ENCODE results near the gene TMUB2. TPM values are rescaled to one million over a fixed set of nuclear protein-coding genes. Genes with fewer than 3 reads are reported as not detected.

The TMUB2 gene
- polyA plus RNA-seq, 1 donor from 2014 or later: 59.9 TPM

DNA sequence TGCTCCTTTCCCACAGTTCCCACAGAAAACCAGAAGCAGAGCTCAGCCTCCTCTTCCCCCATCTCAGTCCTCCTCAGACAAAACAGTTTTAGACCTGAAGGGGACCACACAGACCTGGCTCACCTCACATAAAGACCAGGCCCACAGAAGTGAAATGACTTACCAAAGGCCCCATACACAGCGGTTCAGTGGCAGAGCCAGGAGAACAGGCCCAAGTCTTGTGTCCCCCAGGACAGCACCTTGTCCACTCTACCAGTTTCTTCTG lies 27.4 kb downstream of the TMUB2 start:
- TF ChIP-seq TAF1 (IDR thresholded peaks at IDR 0.05; ENCODE audit: low read depth): no peak
- no peak for TF ChIP-seq SMC3 (conservative IDR thresholded peaks at IDR 0.05; ENCODE audit: poor library complexity)
- TF ChIP-seq, protein P1, sequence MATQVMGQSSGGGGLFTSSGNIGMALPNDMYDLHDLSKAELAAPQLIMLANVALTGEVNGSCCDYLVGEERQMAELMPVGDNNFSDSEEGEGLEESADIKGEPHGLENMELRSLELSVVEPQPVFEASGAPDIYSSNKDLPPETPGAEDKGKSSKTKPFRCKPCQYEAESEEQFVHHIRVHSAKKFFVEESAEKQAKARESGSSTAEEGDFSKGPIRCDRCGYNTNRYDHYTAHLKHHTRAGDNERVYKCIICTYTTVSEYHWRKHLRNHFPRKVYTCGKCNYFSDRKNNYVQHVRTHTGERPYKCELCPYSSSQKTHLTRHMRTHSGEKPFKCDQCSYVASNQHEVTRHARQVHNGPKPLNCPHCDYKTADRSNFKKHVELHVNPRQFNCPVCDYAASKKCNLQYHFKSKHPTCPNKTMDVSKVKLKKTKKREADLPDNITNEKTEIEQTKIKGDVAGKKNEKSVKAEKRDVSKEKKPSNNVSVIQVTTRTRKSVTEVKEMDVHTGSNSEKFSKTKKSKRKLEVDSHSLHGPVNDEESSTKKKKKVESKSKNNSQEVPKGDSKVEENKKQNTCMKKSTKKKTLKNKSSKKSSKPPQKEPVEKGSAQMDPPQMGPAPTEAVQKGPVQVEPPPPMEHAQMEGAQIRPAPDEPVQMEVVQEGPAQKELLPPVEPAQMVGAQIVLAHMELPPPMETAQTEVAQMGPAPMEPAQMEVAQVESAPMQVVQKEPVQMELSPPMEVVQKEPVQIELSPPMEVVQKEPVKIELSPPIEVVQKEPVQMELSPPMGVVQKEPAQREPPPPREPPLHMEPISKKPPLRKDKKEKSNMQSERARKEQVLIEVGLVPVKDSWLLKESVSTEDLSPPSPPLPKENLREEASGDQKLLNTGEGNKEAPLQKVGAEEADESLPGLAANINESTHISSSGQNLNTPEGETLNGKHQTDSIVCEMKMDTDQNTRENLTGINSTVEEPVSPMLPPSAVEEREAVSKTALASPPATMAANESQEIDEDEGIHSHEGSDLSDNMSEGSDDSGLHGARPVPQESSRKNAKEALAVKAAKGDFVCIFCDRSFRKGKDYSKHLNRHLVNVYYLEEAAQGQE (IDR thresholded peaks at IDR 0.05; ENCODE audit: borderline replicate concordance): no peak
- TF ChIP-seq, protein P2, sequence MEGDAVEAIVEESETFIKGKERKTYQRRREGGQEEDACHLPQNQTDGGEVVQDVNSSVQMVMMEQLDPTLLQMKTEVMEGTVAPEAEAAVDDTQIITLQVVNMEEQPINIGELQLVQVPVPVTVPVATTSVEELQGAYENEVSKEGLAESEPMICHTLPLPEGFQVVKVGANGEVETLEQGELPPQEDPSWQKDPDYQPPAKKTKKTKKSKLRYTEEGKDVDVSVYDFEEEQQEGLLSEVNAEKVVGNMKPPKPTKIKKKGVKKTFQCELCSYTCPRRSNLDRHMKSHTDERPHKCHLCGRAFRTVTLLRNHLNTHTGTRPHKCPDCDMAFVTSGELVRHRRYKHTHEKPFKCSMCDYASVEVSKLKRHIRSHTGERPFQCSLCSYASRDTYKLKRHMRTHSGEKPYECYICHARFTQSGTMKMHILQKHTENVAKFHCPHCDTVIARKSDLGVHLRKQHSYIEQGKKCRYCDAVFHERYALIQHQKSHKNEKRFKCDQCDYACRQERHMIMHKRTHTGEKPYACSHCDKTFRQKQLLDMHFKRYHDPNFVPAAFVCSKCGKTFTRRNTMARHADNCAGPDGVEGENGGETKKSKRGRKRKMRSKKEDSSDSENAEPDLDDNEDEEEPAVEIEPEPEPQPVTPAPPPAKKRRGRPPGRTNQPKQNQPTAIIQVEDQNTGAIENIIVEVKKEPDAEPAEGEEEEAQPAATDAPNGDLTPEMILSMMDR (IDR thresholded peaks at IDR 0.05; ENCODE audit: poor library complexity, severe bottlenecking): no peak
- no peak for TF ChIP-seq MXI1 (conservative IDR thresholded peaks at IDR 0.05; ENCODE audit: poor library complexity, severe bottlenecking)
- H3K4me2 ChIP-seq (ENCODE audit: low read length): no peak overlapping the region
- H3K9ac ChIP-seq (ENCODE audit: low read length): no peak overlapping the region
- H3K27ac ChIP-seq (ENCODE audit: low read length): no peak overlapping the region
- H3F3A ChIP-seq (ENCODE audit: insufficient read depth, low read length, poor library complexity, severe bottlenecking): no peaks in the 10 kb centered on the region
- H4K20me1 ChIP-seq (ENCODE audit: insufficient read depth): peaks cover 24% of the 10 kb centered on the region
- no peaks in the 10 kb centered on the region for H3K9me3 ChIP-seq (ENCODE audit: low read length)
- H3K4me3 ChIP-seq (ENCODE audit: low read length): no peak overlapping the region
- no peak overlapping the region for H2AFZ ChIP-seq (ENCODE audit: low read depth, low read length)
- H3K9me2 ChIP-seq (ENCODE audit: insufficient read depth, low read length): no peaks in the 10 kb centered on the region
- peaks cover 25% of the 10 kb centered on the region for H3K79me2 ChIP-seq (replicated peaks; ENCODE audit: insufficient read depth, low read length)
- H3K27me3 ChIP-seq (ENCODE audit: insufficient read depth, low read depth, low read length): no peaks in the 10 kb centered on the region
- peaks cover 19% of the 10 kb centered on the region for H3K36me3 ChIP-seq (ENCODE audit: insufficient read depth, low read length)

DNA sequence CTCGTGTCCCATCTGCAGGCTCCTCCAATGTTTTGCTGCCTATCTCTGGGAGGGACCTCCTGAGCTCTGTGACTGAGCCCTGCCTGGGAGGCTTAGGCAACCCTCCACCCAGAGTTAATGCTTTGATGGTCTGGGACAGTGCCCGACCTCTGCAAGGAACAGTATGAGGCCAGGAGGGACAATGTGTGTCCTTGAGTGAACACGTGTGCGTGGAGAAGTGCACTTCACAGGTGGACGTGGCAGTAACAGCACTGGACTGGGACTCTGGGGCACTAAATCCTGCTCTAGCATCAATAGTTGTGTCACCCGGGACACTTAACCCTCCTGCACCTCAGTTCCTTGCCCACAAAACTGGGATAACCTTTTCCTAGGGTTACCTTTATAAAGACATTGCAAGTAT lies 28.1 kb downstream of the TMUB2 start:
- H3K4me3 ChIP-seq (ENCODE audit: low read length): no peak overlapping the region

More for the DNA sequence above, 28.1 kb downstream of the TMUB2 start:
- Histone ChIP-seq H3K9me3 (ENCODE audit: low read length) (no peaks in the 10 kb centered on the region), H3F3A (ENCODE audit: insufficient read depth, low read length, poor library complexity, severe bottlenecking) (no peaks in the 10 kb centered on the region), H3K27ac (ENCODE audit: low read length) (no peak overlapping the region), H4K20me1 (ENCODE audit: insufficient read depth) (peaks cover 24% of the 10 kb centered on the region), H3K4me2 (ENCODE audit: low read length) (no peak overlapping the region), H2AFZ (ENCODE audit: low read depth, low read length) (no peak overlapping the region), H3K36me3 (ENCODE audit: insufficient read depth, low read length) (peaks cover 19% of the 10 kb centered on the region), H3K9ac (ENCODE audit: low read length) (no peak overlapping the region), H3K9me2 (ENCODE audit: insufficient read depth, low read length) (no peaks in the 10 kb centered on the region), H3K79me2 (replicated peaks; ENCODE audit: insufficient read depth, low read length) (peaks cover 25% of the 10 kb centered on the region), H3K27me3 (ENCODE audit: insufficient read depth, low read depth, low read length) (no peaks in the 10 kb centered on the region)
- no peak for TF ChIP-seq EP300 (conservative IDR thresholded peaks at IDR 0.05; ENCODE audit: poor library complexity, severe bottlenecking)
- TF ChIP-seq SMC3 (conservative IDR thresholded peaks at IDR 0.05; ENCODE audit: poor library complexity): no peak
- TF ChIP-seq EZH2 (IDR thresholded peaks at IDR 0.05; ENCODE audit: borderline replicate concordance, insufficient read depth, low read length, poor library complexity, severe bottlenecking): no peak
- TF ChIP-seq, protein P2 (IDR thresholded peaks at IDR 0.05; ENCODE audit: poor library complexity, severe bottlenecking): no peak
- TF ChIP-seq POLR2AphosphoS5 (IDR thresholded peaks at IDR 0.05): no peak
- no peak for TF ChIP-seq MXI1 (conservative IDR thresholded peaks at IDR 0.05; ENCODE audit: poor library complexity, severe bottlenecking)
- TF ChIP-seq RAD21 (conservative IDR thresholded peaks at IDR 0.05): no peak
- TF ChIP-seq TAF1 (IDR thresholded peaks at IDR 0.05; ENCODE audit: low read depth): no peak
- TF ChIP-seq, protein P1 (IDR thresholded peaks at IDR 0.05; ENCODE audit: borderline replicate concordance): no peak
